ENCODE results near the gene GLB1L3.

The GLB1L3 gene

GRCh38 chr11:134275534-134276395 is at the start of gene GLB1L3:
GLB1L3 (plus strand) TSS chr11:134276379; CDS start chr11:134276741, 362 bp downstream.
- peak; percentile 70 to 76 for DNase-seq (ENCODE audit: low read depth in 2 of 2)

- DNase-seq (ENCODE audit: low read depth in 2 of 2), result no peak
Measured at GRCh38 chr11:134226806-134227325, 49.3 kb upstream of the GLB1L3 start.

- no peak for DNase-seq (ENCODE audit: low read depth in 2 of 2)
Measured at GRCh38 chr11:134228625-134229024, 47.6 kb upstream of the GLB1L3 start.

GRCh38 chr11:134229126-134229790 is 46.9 kb upstream of the GLB1L3 start:
- no peak for DNase-seq (ENCODE audit: low read depth in 2 of 2)

GRCh38 chr11:134230339-134230738 is 45.8 kb upstream of the GLB1L3 start:
- DNase-seq (ENCODE audit: low read depth in 2 of 2), result no peak

- DNase-seq (ENCODE audit: low read depth in 2 of 2), result no peak
Measured at GRCh38 chr11:134231958-134232659, 44.1 kb upstream of the GLB1L3 start.

- DNase-seq (ENCODE audit: low read depth in 2 of 2), result no peak
Measured at GRCh38 chr11:134233729-134234179, 42.4 kb upstream of the GLB1L3 start.

GRCh38 chr11:134235399-134235798 is 40.8 kb upstream of the GLB1L3 start:
- no peak for DNase-seq (ENCODE audit: low read depth in 2 of 2)

GRCh38 chr11:134236834-134237556 is 39.2 kb upstream of the GLB1L3 start:
- no peak for DNase-seq (ENCODE audit: low read depth in 2 of 2)

GRCh38 chr11:134237557-134237922 is 38.6 kb upstream of the GLB1L3 start:
- DNase-seq (ENCODE audit: low read depth in 2 of 2), result no peak

- DNase-seq (ENCODE audit: low read depth in 2 of 2), result no peak
Measured at GRCh38 chr11:134238956-134239355, 37.2 kb upstream of the GLB1L3 start.

GRCh38 chr11:134240592-134240991 is 35.6 kb upstream of the GLB1L3 start:
- no peak for DNase-seq (ENCODE audit: low read depth in 2 of 2)

GRCh38 chr11:134242376-134242775 is 33.8 kb upstream of the GLB1L3 start:
- DNase-seq (ENCODE audit: low read depth in 2 of 2), result no peak

GRCh38 chr11:134243913-134244312 is 32.3 kb upstream of the GLB1L3 start:
- no peak for DNase-seq (ENCODE audit: low read depth in 2 of 2)

GRCh38 chr11:134244593-134244992 is 31.6 kb upstream of the GLB1L3 start:
- no peak for DNase-seq (ENCODE audit: low read depth in 2 of 2)

GRCh38 chr11:134245434-134245833 is 30.7 kb upstream of the GLB1L3 start:
- no peak for DNase-seq (ENCODE audit: low read depth in 2 of 2)

GRCh38 chr11:134246100-134246499 is 30.1 kb upstream of the GLB1L3 start:
- DNase-seq (ENCODE audit: low read depth in 2 of 2), result no peak

- no peak for DNase-seq (ENCODE audit: low read depth in 2 of 2)
Measured at GRCh38 chr11:134246678-134247077, 29.5 kb upstream of the GLB1L3 start.

GRCh38 chr11:134248910-134249480 is 27.2 kb upstream of the GLB1L3 start:
- no peak for DNase-seq (ENCODE audit: low read depth in 2 of 2)

GRCh38 chr11:134250246-134250645 is 25.9 kb upstream of the GLB1L3 start:
- DNase-seq (ENCODE audit: low read depth in 2 of 2), result no peak

- no peak for DNase-seq (ENCODE audit: low read depth in 2 of 2)
Measured at GRCh38 chr11:134250675-134251074, 25.5 kb upstream of the GLB1L3 start.
